ENCODE data around the gene DISC1.

DNA sequence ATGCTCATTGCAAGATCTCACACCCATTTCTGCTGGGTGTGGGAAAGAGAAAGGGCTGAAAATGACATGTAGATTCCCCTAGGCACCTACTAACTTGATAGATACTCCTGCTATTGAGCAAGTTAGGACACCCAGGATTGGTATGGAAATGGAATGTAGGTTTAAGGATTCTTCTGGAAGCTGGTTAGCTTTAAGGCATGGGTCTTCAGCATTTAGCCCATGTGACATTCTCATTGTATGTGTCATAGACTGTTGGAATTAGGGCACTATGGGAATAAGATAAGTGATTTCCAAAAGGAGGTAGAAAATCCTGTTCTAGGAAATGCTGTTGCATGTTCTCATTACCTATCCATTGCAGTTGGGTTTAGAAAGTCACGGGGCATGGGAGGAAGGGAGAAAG is 76.2 kb downstream of the DISC1 start:
- TF ChIP-seq EZH2 (IDR thresholded peaks at IDR 0.05; ENCODE audit: insufficient read depth, poor library complexity, severe bottlenecking) (no peak), EZH2phosphoT487 (IDR thresholded peaks at IDR 0.05; ENCODE audit: insufficient read depth, low read depth) (no peak)

All from GM23248 (cell line).